HepG2 (cell line): Measurements from ENCODE around the gene ITIH2. TPM values are rescaled to one million over a fixed set of nuclear protein-coding genes. Genes with fewer than 3 reads are reported as not detected.

Experiments
- ATAC-seq: fragments of 200-7000 bp; cut with Tn5 transposase; 3 replicates; pipeline ENCODE4 v1.9.1; 2020; ENCODE audit warnings: mild to moderate bottlenecking, moderate library complexity
- BruUV-seq: library from RNA; stranded (reverse); fragments of 400-500 nt; replicated peaks from 2 replicates; lab custom pipeline; 2021; lab: Mats Ljungman, UMichigan
- CTCF ChIA-PET: fragments of 300-600 bp; formaldehyde crosslinking; extraction: SDS; loops from one replicate; lab custom pipeline; 2021; ENCODE audit warnings: low total read pairs, inconsistent platforms, low intra/inter-chr PET ratio; lab: Yijun Ruan, JAX
- POLR2A ChIA-PET: fragments of 350-600 bp; sonication (Branson Sonifier 250); formaldehyde crosslinking; loops from one replicate; lab custom pipeline; 2020; ENCODE audit warnings: antibody characterized with exemption, inconsistent platforms; lab: Yijun Ruan, JAX
- DNase-seq: peaks from one replicate; pipeline ENCODE4 v3.0.0-alpha.2; 2015; ENCODE audit warnings: low spot score
- FAIRE-seq: peaks from 3 replicates; lab custom pipeline; 2011; peaks lifted over from hg19 to GRCh38; lab: Jason Lieb, UNC
- H2AFZ ChIP-seq: one replicate; pipeline ENCODE4 v1.6.1; 2011; ENCODE audit warnings: low read length, inconsistent platforms
- H3K27ac ChIP-seq: fragments of 300-600 bp; 3 replicates; pipeline ENCODE4 v1.8.0; 2011; ENCODE audit warnings: mixed run types, mild to moderate bottlenecking, mixed read lengths, low read length, inconsistent platforms; ENCODE audit not compliant: insufficient read depth; ENCODE audit errors: extremely low read length
- H3K27me3 ChIP-seq, 2 experiments: fragments of 200-600 bp in 1 of 2; 2 replicates in 1 of 2; 3 replicates in 1 of 2; pipeline versions ENCODE4 v1.6.0 to v1.8.0; 2011; ENCODE audit warnings: low read length in 2 of 2, mild to moderate bottlenecking in 2 of 2, moderate library complexity in 2 of 2, inconsistent platforms in 1 of 2; ENCODE audit not compliant: insufficient read depth in 2 of 2, control insufficient read depth in 1 of 2
- H3K36me3 ChIP-seq, 2 experiments: fragments of 200-600 bp in 1 of 2; replicated peaks in 1 of 2; 2 replicates in 1 of 2; 3 replicates in 1 of 2; pipeline versions ENCODE4 v1.5.1 to v1.8.0; 2011; ENCODE audit warnings: low read length in 2 of 2, inconsistent platforms in 1 of 2; ENCODE audit not compliant: insufficient read depth in 2 of 2, control insufficient read depth in 1 of 2
- H3K4me1 ChIP-seq: 2 replicates; pipeline ENCODE4 v1.5.1; 2012; ENCODE audit warnings: low read length, inconsistent platforms; ENCODE audit not compliant: insufficient read depth
- H3K4me2 ChIP-seq: 2 replicates; pipeline ENCODE4 v1.6.0; 2011; ENCODE audit warnings: low read depth, low read length, inconsistent platforms
- H3K4me3 ChIP-seq, 3 experiments: fragments of 200-600 bp in 1 of 3; sonication (generic), shearing (Covaris generic) in 1 of 3; replicated peaks in 1 of 3; 2 replicates each; pipeline ENCODE4 v1.5.1; 2011 to 2016; ENCODE audit warnings: low read length in 3 of 3, inconsistent platforms in 2 of 3, low read depth in 2 of 3, mild to moderate bottlenecking in 2 of 3, control low read depth in 1 of 3, mixed read lengths in 1 of 3; ENCODE audit not compliant: insufficient read depth in 1 of 3
- H3K79me2 ChIP-seq: one replicate; pipeline ENCODE4 v1.6.1; 2011; ENCODE audit warnings: low read length, inconsistent platforms; ENCODE audit not compliant: insufficient read depth
- H3K9ac ChIP-seq: 2 replicates; pipeline ENCODE4 v1.6.0; 2011; ENCODE audit warnings: mild to moderate bottlenecking, low read depth, low read length, inconsistent platforms; ENCODE audit not compliant: insufficient read depth
- H3K9me3 ChIP-seq: 2 replicates; pipeline ENCODE4 v1.5.1; 2012; ENCODE audit warnings: mild to moderate bottlenecking, low read length
- H4K20me1 ChIP-seq: 2 replicates; pipeline ENCODE4 v1.6.0; 2011; ENCODE audit warnings: inconsistent platforms, mild to moderate bottlenecking, low read length, moderate library complexity; ENCODE audit not compliant: insufficient read depth
- DBP ChIP-seq: sonication (generic); formaldehyde crosslinking; IDR thresholded peaks from 2 replicates; pipeline ENCODE4 v1.4.0; 2020; ENCODE audit warnings: missing genetic modification reagents; ENCODE audit errors: not compliant biosample characterization
- FOXJ3 ChIP-seq: sonication (generic); formaldehyde crosslinking; IDR thresholded peaks from 2 replicates; pipeline ENCODE4 v1.4.0; 2020; ENCODE audit warnings: missing genetic modification reagents, mild to moderate bottlenecking, borderline replicate concordance
- GLI4 ChIP-seq: sonication (generic); formaldehyde crosslinking; IDR thresholded peaks from 2 replicates; pipeline ENCODE4 v1.5.1; 2020; ENCODE audit warnings: missing genetic modification reagents, mild to moderate bottlenecking, moderate library complexity, borderline replicate concordance
- KAT8 ChIP-seq: IDR thresholded peaks from 2 replicates; pipeline ENCODE4 v1.6.1; 2016; ENCODE audit warnings: missing genetic modification reagents, missing compliant biosample characterization
- KLF9 ChIP-seq: IDR thresholded peaks from 2 replicates; pipeline ENCODE4 v1.6.1; 2016; ENCODE audit warnings: low read depth
- MAFK ChIP-seq, 2 experiments: IDR thresholded peaks in 1 of 2; conservative IDR thresholded peaks in 1 of 2; 2 replicates each; pipeline ENCODE4 v1.6.1; 2011; ENCODE audit warnings: improper control_type of control experiment in 2 of 2, low read length in 2 of 2
- PHF5A ChIP-seq: IDR thresholded peaks from one replicate; pipeline ENCODE4 v1.6.1; 2018; ENCODE audit warnings: low read depth, missing genetic modification reagents; ENCODE audit not compliant: unreplicated experiment
- POLR2AphosphoS2 ChIP-seq: IDR thresholded peaks from 2 replicates; pipeline ENCODE4 v1.6.1; 2011; ENCODE audit warnings: low read depth, low read length, improper control_type of control experiment
- PPARG ChIP-seq: conservative IDR thresholded peaks from 2 replicates; pipeline ENCODE4 v1.6.1; 2016; ENCODE audit warnings: missing biosample characterization, missing genetic modification reagents
- RBFOX2 ChIP-seq: fragments of 200-400 bp; formaldehyde crosslinking; IDR thresholded peaks from 2 replicates; pipeline ENCODE4 v1.6.1; 2017; ENCODE audit warnings: low read depth, mild to moderate bottlenecking, low read length
- STAT5B ChIP-seq: sonication (generic); formaldehyde crosslinking; IDR thresholded peaks from 2 replicates; pipeline ENCODE4 v1.4.0; 2020; ENCODE audit warnings: missing genetic modification reagents
- ZNF329 ChIP-seq: sonication (generic); formaldehyde crosslinking; IDR thresholded peaks from 2 replicates; pipeline ENCODE4 v1.9.0; 2021; ENCODE audit warnings: low read depth, mild to moderate bottlenecking, missing genetic modification reagents
- ZNF513 ChIP-seq: sonication (generic); formaldehyde crosslinking; conservative IDR thresholded peaks from 2 replicates; pipeline ENCODE4 v1.5.0; 2020; ENCODE audit warnings: missing genetic modification reagents
- WGBS: methylation state at CpG from one replicate; pipeline ENCODE4 v1.1.6; 2017; ENCODE audit warnings: low lambda C conversion rate; 5-methylcytosine and 5-hydroxymethylcytosine counted together
- in situ Hi-C: cut with HindIII; loops from 2 replicates; pipeline ENCODE4 v1.10.0; 2017; ENCODE audit warnings: low pct_unique_long_range_greater_than_20kb; ENCODE audit not compliant: extremely low pct_ligation_motif_present
- intact Hi-C: fragments of 100-400 bp; cut with micrococcal nuclease; formaldehyde crosslinking; loops from one replicate; pipeline ENCODE4 v1.10.0; 2022; ENCODE audit not compliant: unreplicated experiment
- polyA plus RNA-seq, 8 experiments: library from polyadenylated mRNA; depleted of rRNA in 3 of 8; stranded (reverse) in 7 of 8; unstranded in 1 of 8; fragments of >200 nt; fragmentation: Illumina TruSeq in 4 of 8; extraction: Trizol in 4 of 8; gene quantifications; 2 replicates each; pipeline versions ENCODE4 v1.2.1 to v1.2.3, GENCODE V29; 2011 to 2016; ENCODE audit warnings: low read depth in 4 of 8, missing spikeins in 1 of 8, mixed read lengths in 1 of 8; ENCODE audit not compliant: insufficient read depth in 1 of 8
- total RNA-seq, 5 experiments: library from RNA; depleted of rRNA; stranded (reverse); fragments of >200 nt; fragmentation: Illumina TruSeq; extraction: Trizol; gene quantifications; 2 replicates each; pipeline ENCODE4 v1.2.3, GENCODE V29; 2016; ENCODE audit warnings: low read depth in 1 of 5

Gene ITIH2
- total and polyA plus RNA-seq, 2 of the 13 experiments (the other 11 are each of a cell fraction or from before 2014, with no cell fraction given) = 1,197 to 1,427 TPM

- intact Hi-C loops = loop anchor here (10.0 kb wide), 1 partner anchor 90 kb away; the partner anchor contains the start of gene ITIH2
- Histone ChIP-seq H3K4me1 (peaks cover 74% of the 10 kb centered on the region), H3K79me2 (peaks cover 77% of the 10 kb centered on the region), H3K9ac (no peak overlapping the region), H3K4me3 (no peak overlapping the region), H2AFZ (no peak overlapping the region), H3K36me3 (peaks cover 10 to 28% of the 10 kb centered on the region in 2 experiments), H3K4me2 (peak overlapping the region; percentile 23; the same call in 1 of the 2 replicates), H4K20me1 (peaks cover 51% of the 10 kb centered on the region)
- FAIRE-seq (no peak), ATAC-seq (no peak)
- POLR2A ChIA-PET = no interaction called here
- no TSS peak for BruUV-seq
- WGBS = 87% methylated on average over 4 of the region's 4 CpGs
- TF ChIP-seq RBFOX2 (0 out of 2 replicates have a peak, but pooled peaks have one; percentile 19), POLR2AphosphoS2 (no peak)
- TF ChIP-seq, all 625 proteins: peak for 1
- CTCF ChIA-PET = no interaction called here
- in situ Hi-C loops = no loop called here
- no peaks in the 10 kb centered on the region for H3K9me3 ChIP-seq
- H3K27ac ChIP-seq = peak overlapping the region; percentile 64
- DNase-seq = no peak
- no peaks in the 10 kb centered on the region for H3K27me3 ChIP-seq
Measured at GRCh38 chr10:7794251-7795026, 91.3 kb downstream of the ITIH2 start.

GRCh38 chr10:7795605-7796004 lies 92.5 kb downstream of the ITIH2 start:
- Histone ChIP-seq H3K36me3 (peaks cover 10 to 36% of the 10 kb centered on the region in 2 experiments), H3K9ac (0 out of 2 replicates have a peak overlapping the region, but pooled peaks have one; percentile 50), H3K27me3 (no peaks in the 10 kb centered on the region), H3K4me2 (peak overlapping the region; percentile 57), H3K27ac (peak overlapping the region; percentile 64), H4K20me1 (peaks cover 39% of the 10 kb centered on the region), H3K4me3 (no peak overlapping the region; a peak in 2 of 6 replicates), H2AFZ (no peak overlapping the region), H3K4me1 (peaks cover 62% of the 10 kb centered on the region), H3K9me3 (no peaks in the 10 kb centered on the region), H3K79me2 (peaks cover 65% of the 10 kb centered on the region)
- WGBS = 17% methylated on average over 4 of the region's 4 CpGs
- FAIRE-seq (peak; percentile 36), ATAC-seq (peak; percentile 99), DNase-seq (peak; percentile 91)
- no TSS peak for BruUV-seq
- ChIA-PET POLR2A (interaction anchor here (1.0 to 1.3 kb wide), 2 partner anchors 23 to 79 kb away, joined by 4 to 5 read pairs; partner anchors contain the start of gene TAF3), CTCF (no interaction called here)
- intact Hi-C loops = loop anchor here (10.0 kb wide), 1 partner anchor 91 kb away; the partner anchor contains the start of gene ITIH2
- in situ Hi-C loops = no loop called here
- TF ChIP-seq ZNF329 (CRISPR knock-in tag) (no peak), KLF9 (CRISPR knock-in tag) (no peak), PHF5A (CRISPR knock-in tag) (no peak), KAT8 (CRISPR knock-in tag) (peak; percentile 50; the same call in 1 of the 2 replicates), DBP (CRISPR knock-in tag) (no peak), STAT5B (CRISPR knock-in tag) (no peak), MAFK (conservative IDR thresholded peaks at IDR 0.05 in 1 of 2, IDR thresholded peaks at IDR 0.05 in 1 of 2; ENCODE audit: low read length in 2 of 2) (no peak), ZNF513 (CRISPR knock-in tag) (no peak), GLI4 (no peak), FOXJ3 (CRISPR knock-in tag) (0 out of 2 replicates have a peak, but pooled peaks have one; percentile 29), PPARG (CRISPR knock-in tag) (no peak)
